ENCODE data around the gene INCENP.

Gene INCENP

GRCh38 chr11:62139526-62140303 is 15.9 kb downstream of the INCENP start:
- no peak for TF ChIP-seq Cebpa-rat (IDR thresholded peaks at IDR 0.05)
- no peak overlapping the region for H3K4me2 ChIP-seq
- H3K4me1 ChIP-seq = no peaks in the 10 kb centered on the region

GRCh38 chr11:62140304-62141110 is 16.7 kb downstream of the INCENP start:
- H3K9me3 ChIP-seq = no peaks in the 10 kb centered on the region
- peaks cover 85% of the 10 kb centered on the region for H4K20me1 ChIP-seq
- no peaks in the 10 kb centered on the region for H3K27me3 ChIP-seq
- no peak overlapping the region for H3K9ac ChIP-seq
- H3K4me3 ChIP-seq = no peak overlapping the region
- no peak overlapping the region for H3K4me2 ChIP-seq
- H3K4me1 ChIP-seq = no peaks in the 10 kb centered on the region
- no peak for TF ChIP-seq Cebpa-rat (IDR thresholded peaks at IDR 0.05)
- no peak overlapping the region for H3K27ac ChIP-seq
- H3K36me3 ChIP-seq = peaks cover 100% of the 10 kb centered on the region

More at GRCh38 chr11:62139526-62140303, 15.9 kb downstream of the INCENP start:
- Histone ChIP-seq H3K9me3 (no peaks in the 10 kb centered on the region), H3K27me3 (no peaks in the 10 kb centered on the region), H3K36me3 (peaks cover 100% of the 10 kb centered on the region), H3K4me3 (no peak overlapping the region), H4K20me1 (peaks cover 85% of the 10 kb centered on the region), H3K9ac (no peak overlapping the region), H3K27ac (no peak overlapping the region)

- Histone ChIP-seq H3K4me2 (no peak overlapping the region), H3K4me3 (no peak overlapping the region)
- no peak for TF ChIP-seq Cebpa-rat (IDR thresholded peaks at IDR 0.05)
Measured at GRCh38 chr11:62141111-62142042, 17.6 kb downstream of the INCENP start.

GRCh38 chr11:62142043-62142375 is 18.2 kb downstream of the INCENP start:
- no peak overlapping the region for H3K4me3 ChIP-seq
- peaks cover 100% of the 10 kb centered on the region for H3K36me3 ChIP-seq
- H3K4me2 ChIP-seq = no peak overlapping the region
- H4K20me1 ChIP-seq = peaks cover 84% of the 10 kb centered on the region
- no peak overlapping the region for H3K9ac ChIP-seq
- no peaks in the 10 kb centered on the region for H3K4me1 ChIP-seq
- H3K9me3 ChIP-seq = no peaks in the 10 kb centered on the region
- H3K27me3 ChIP-seq = no peaks in the 10 kb centered on the region
- TF ChIP-seq Cebpa-rat (IDR thresholded peaks at IDR 0.05) = no peak
- no peak overlapping the region for H3K27ac ChIP-seq

More at GRCh38 chr11:62141111-62142042, 17.6 kb downstream of the INCENP start:
- H3K9ac ChIP-seq = no peak overlapping the region
- H3K9me3 ChIP-seq = no peaks in the 10 kb centered on the region
- no peaks in the 10 kb centered on the region for H3K27me3 ChIP-seq
- no peak overlapping the region for H3K27ac ChIP-seq
- H4K20me1 ChIP-seq = peaks cover 84% of the 10 kb centered on the region
- H3K4me1 ChIP-seq = no peaks in the 10 kb centered on the region
- H3K36me3 ChIP-seq = peaks cover 100% of the 10 kb centered on the region

- no peak for TF ChIP-seq Cebpa-rat (IDR thresholded peaks at IDR 0.05)
- no peak overlapping the region for H3K4me3 ChIP-seq
- no peaks in the 10 kb centered on the region for H3K9me3 ChIP-seq
- H3K27ac ChIP-seq = no peak overlapping the region
- H3K27me3 ChIP-seq = no peaks in the 10 kb centered on the region
- H3K9ac ChIP-seq = no peak overlapping the region
- H3K36me3 ChIP-seq = peaks cover 100% of the 10 kb centered on the region
- peaks cover 4% of the 10 kb centered on the region for H3K4me1 ChIP-seq
- H3K4me2 ChIP-seq = no peak overlapping the region
- H4K20me1 ChIP-seq = peaks cover 84% of the 10 kb centered on the region
Measured at GRCh38 chr11:62142921-62143320, 19.1 kb downstream of the INCENP start.

- H3K27ac ChIP-seq = no peak overlapping the region
- no peak overlapping the region for H3K9ac ChIP-seq
- H3K4me3 ChIP-seq = no peak overlapping the region
- no peak for TF ChIP-seq Cebpa-rat (IDR thresholded peaks at IDR 0.05)
- peaks cover 9% of the 10 kb centered on the region for H3K4me1 ChIP-seq
- H3K27me3 ChIP-seq = no peaks in the 10 kb centered on the region
- no peaks in the 10 kb centered on the region for H3K9me3 ChIP-seq
- H3K36me3 ChIP-seq = peaks cover 100% of the 10 kb centered on the region
- peaks cover 81% of the 10 kb centered on the region for H4K20me1 ChIP-seq
- H3K4me2 ChIP-seq = no peak overlapping the region
Measured at GRCh38 chr11:62143727-62144126, 19.9 kb downstream of the INCENP start.

- H3K27me3 ChIP-seq = no peaks in the 10 kb centered on the region
- peaks cover 71% of the 10 kb centered on the region for H4K20me1 ChIP-seq
- peaks cover 9% of the 10 kb centered on the region for H3K4me1 ChIP-seq
- no peak for TF ChIP-seq Cebpa-rat (IDR thresholded peaks at IDR 0.05)
- H3K9ac ChIP-seq = no peak overlapping the region
- no peak overlapping the region for H3K4me3 ChIP-seq
- H3K27ac ChIP-seq = no peak overlapping the region
- no peak overlapping the region for H3K4me2 ChIP-seq
- H3K36me3 ChIP-seq = peaks cover 100% of the 10 kb centered on the region
- H3K9me3 ChIP-seq = no peaks in the 10 kb centered on the region
Measured at GRCh38 chr11:62144641-62145255, 20.9 kb downstream of the INCENP start.

GRCh38 chr11:62145261-62145871 is 21.6 kb downstream of the INCENP start:
- Histone ChIP-seq H3K9me3 (no peaks in the 10 kb centered on the region), H3K4me2 (no peak overlapping the region), H3K36me3 (peaks cover 100% of the 10 kb centered on the region)

More at GRCh38 chr11:62145261-62145871, 21.6 kb downstream of the INCENP start:
- Histone ChIP-seq H3K9ac (no peak overlapping the region), H3K4me3 (no peak overlapping the region), H3K27ac (no peak overlapping the region), H3K4me1 (peaks cover 9% of the 10 kb centered on the region), H4K20me1 (peaks cover 71% of the 10 kb centered on the region), H3K27me3 (no peaks in the 10 kb centered on the region)
- TF ChIP-seq Cebpa-rat (IDR thresholded peaks at IDR 0.05) = no peak
